AG10803 (cell line): ENCODE data around the gene TMC8.

ENCODE experiments used
- DNase-seq: peaks from one replicate; pipeline ENCODE4 v3.0.0; 2010; ENCODE audit warnings: low read depth
- H3K4me3 ChIP-seq: 2 replicates; pipeline ENCODE4 v1.5.1; 2011; ENCODE audit warnings: mild to moderate bottlenecking, low read length, control low read depth
- TF ChIP-seq, protein P1 (sequence below): conservative IDR thresholded peaks from 2 replicates; pipeline ENCODE4 v1.5.1; 2011; ENCODE audit warnings: mild to moderate bottlenecking, low read length, control low read depth, inconsistent platforms

The TMC8 gene

DNA sequence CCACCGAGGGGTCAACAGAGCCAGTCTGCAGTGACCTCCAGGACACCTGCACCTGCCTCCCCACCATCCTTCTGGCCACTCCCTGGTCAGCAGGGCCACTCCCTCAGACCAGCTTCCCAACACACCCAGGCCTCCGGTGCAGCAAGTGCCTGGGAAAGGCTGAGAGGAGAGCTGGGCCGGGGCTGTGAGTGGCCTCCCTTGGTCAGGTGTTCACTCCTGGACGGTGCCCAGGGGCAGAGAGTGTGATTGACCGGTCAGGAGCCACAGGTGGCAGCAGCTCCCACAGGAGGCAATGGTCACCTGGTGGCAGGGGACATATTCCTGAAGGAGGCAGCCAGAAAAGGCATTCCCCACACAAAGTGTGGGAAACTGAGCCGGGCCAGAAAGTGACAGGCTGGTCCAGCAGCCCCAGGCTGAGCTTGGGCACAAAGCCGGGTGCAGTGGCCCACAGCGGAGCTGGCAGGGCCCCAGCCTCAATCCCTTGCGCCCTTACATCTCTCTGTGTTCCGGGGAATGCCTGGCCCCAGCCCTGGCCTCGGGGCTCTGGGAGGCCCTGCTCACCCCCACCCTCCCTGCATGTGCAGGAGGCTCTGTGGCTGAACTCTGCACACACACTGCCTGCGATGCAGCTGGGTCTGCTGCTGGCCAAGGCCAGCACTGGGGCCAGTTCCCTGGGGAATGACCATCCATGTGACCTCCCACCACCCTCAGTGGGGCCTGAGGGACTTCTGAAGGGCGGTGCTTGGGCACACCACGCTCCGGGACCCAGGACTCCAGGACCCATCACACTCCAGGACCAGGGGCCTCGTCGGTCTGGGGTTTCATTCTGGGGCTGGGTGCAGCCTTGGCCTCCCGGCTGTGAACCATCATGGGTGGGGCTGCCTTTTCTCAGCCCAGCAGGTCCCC is 14.4 kb downstream of the TMC8 start:
- DNase-seq: no peak
- TF ChIP-seq, protein P1, sequence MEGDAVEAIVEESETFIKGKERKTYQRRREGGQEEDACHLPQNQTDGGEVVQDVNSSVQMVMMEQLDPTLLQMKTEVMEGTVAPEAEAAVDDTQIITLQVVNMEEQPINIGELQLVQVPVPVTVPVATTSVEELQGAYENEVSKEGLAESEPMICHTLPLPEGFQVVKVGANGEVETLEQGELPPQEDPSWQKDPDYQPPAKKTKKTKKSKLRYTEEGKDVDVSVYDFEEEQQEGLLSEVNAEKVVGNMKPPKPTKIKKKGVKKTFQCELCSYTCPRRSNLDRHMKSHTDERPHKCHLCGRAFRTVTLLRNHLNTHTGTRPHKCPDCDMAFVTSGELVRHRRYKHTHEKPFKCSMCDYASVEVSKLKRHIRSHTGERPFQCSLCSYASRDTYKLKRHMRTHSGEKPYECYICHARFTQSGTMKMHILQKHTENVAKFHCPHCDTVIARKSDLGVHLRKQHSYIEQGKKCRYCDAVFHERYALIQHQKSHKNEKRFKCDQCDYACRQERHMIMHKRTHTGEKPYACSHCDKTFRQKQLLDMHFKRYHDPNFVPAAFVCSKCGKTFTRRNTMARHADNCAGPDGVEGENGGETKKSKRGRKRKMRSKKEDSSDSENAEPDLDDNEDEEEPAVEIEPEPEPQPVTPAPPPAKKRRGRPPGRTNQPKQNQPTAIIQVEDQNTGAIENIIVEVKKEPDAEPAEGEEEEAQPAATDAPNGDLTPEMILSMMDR: no peak
- no peak overlapping the region for H3K4me3 ChIP-seq

DNA sequence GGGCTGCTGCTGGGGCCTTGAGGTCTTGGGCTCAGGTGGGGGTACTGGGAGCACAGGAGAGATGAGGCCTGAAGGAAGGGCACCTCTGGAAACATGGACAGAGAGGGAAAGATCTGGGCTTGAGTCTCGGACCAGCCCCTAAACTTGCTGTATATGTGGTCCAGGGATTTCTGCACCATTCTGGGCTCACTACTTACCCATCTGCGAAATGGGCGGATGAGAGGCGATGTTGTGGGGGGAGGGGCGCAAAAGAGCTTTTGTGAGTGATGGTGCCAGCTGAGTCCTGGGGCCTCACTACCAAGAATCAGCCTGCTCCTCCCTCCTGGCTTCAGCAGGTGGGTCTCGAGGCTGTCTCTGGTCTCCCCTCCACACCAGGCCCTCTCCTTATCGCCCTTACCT is 15.9 kb downstream of the TMC8 start:
- TF ChIP-seq, protein P1: no peak
- H3K4me3 ChIP-seq: no peak overlapping the region
- DNase-seq: no peak

DNA sequence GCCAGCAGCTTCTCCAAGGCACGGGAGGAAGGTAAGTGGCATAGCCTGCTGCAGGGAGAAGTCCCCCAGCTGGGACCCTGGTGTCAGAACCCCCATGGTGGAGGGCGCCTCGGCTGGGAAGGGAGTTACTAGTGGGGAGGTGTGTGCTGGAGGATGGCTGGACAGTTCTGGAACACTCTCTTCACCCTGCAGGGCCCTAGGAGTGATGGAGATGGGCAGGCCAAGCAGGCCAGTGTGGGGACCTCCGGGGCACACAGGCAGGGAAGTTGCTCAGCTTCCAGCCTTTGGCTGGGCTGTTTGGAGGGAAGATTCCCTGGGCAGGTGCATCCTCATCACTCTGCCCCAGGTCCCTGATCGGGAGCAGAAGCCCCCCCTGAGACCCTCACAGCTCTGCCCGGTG is 16.3 kb downstream of the TMC8 start:
- TF ChIP-seq, protein P1: no peak
- DNase-seq: no peak
- no peak overlapping the region for H3K4me3 ChIP-seq

DNA sequence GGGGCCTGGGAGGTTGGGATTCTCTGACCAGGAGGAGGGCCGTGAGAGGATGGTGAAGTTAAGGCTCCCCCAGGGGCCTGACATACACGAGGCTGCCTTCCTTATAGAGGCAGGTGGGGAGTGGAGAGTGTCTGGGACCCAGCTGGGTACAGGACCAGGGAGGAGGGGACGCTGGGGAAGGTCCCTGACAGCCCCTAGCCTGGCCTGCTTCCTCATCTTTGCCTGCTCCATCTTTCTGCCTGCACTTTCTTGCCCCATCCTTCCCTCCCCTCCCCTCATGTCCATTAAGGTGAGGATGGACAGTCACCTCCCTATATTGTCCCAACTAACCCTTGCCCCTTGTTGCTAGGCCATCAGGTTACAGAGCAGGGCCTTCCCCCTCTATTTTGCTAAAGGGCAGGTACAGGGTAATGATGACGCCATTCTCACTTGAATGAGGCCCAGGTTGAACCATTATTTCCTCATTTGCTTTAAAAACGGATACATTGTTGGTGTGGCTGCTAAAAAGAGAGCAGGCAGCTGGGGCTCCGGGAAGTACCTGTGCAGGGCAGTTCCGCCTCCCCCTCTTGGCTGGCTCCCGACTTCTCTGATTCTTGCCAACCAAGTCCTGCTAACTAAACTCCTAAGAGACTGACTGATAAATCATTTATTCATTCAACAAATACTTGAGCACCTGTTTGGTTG is 16.9 kb downstream of the TMC8 start:
- DNase-seq: no peak
- TF ChIP-seq, protein P1: no peak
- no peak overlapping the region for H3K4me3 ChIP-seq

DNA sequence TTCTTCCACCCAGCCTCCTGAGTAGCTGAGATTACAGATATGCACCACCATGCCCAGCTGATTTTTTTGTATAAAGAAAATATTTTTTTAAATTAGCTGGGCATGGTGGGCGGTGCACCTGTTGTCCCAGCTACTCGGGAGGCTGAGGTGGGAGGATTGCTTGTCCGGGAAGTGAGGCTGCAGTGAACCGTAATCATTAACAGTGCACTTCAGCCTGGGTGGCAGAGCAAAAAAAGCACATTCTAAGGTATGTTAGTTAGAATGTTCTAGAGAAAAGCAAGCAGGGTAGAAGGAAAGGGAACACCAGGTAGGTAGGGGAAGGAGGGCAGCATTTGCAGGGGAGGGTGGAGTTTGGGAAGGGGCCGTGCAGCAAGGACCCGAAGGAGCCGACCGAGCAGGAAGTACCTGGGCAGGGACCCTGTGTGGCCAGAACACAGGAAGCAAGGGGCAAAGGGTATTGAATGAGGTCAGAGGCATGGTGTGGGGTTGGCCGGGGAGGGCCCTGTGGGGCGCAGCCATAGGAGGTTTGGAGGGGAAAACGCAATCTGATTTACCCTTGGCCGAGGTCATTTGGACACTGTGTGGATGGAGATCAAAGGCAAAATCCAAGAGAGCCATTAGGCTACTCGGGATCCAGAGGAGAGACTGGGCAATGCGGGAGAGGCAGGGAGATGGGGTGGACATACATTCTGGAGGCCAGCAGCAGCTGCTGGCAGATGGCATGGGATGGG is 17.9 kb downstream of the TMC8 start:
- DNase-seq: no peak
- TF ChIP-seq, protein P1: no peak
- H3K4me3 ChIP-seq: no peak overlapping the region

DNA sequence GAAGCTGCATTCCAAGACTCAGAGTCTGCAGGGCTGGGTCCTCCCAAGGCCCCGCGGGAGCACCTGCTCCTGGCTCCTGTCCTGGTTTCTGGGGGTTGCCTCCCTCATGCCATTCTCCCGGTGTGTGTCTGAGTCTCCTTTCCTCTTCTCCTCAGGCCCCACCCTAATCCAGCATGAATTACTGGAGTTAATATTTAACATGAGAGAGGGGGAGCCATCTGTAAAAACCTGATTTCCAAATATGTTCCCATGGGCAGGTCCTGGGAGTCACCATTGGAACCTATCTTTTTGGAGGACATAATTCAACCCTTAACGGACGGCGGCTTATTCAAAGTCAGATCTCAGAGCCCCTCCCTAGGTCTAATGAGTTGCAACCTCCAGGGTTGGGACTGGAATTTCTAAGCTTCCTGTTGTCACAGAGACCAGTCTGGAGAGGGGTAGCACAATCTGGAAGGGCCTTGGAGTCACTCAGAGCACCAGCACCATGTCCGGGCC is 21.0 kb downstream of the TMC8 start:
- no peak for DNase-seq
- no peak overlapping the region for H3K4me3 ChIP-seq
- TF ChIP-seq, protein P1: no peak
